ENCODE data around the gene NOL11.

DNA sequence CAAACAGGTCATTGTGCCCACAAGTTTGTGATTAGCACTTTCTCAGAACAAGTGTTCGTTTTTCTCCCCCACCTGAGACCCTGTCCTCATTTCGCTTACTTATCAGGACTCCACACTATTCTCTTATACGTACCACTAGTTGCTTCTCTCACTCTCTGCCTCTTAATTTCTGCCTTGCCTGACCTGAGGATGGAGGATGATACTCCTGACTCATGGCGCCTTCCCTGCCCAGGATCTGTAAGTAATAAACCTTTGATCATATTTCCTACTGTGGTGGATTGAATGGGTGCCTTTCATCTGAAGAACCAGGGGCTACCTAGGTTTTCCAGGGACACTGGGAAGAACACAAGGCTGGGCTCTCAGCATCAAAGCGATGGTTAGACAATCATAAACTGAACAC lies 67.8 kb downstream of the NOL11 start:
- no peak for TF ChIP-seq RFX5 (IDR thresholded peaks at IDR 0.05)
- TF ChIP-seq BHLHE40 (IDR thresholded peaks at IDR 0.05; ENCODE audit: low read depth, low read length): no peak
- no peak for TF ChIP-seq EP300 (IDR thresholded peaks at IDR 0.05)
- TF ChIP-seq, protein P1, sequence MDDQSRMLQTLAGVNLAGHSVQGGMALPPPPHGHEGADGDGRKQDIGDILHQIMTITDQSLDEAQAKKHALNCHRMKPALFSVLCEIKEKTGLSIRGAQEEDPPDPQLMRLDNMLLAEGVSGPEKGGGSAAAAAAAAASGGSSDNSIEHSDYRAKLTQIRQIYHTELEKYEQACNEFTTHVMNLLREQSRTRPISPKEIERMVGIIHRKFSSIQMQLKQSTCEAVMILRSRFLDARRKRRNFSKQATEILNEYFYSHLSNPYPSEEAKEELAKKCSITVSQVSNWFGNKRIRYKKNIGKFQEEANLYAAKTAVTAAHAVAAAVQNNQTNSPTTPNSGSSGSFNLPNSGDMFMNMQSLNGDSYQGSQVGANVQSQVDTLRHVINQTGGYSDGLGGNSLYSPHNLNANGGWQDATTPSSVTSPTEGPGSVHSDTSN (IDR thresholded peaks at IDR 0.05): no peak
- TF ChIP-seq, protein P2, sequence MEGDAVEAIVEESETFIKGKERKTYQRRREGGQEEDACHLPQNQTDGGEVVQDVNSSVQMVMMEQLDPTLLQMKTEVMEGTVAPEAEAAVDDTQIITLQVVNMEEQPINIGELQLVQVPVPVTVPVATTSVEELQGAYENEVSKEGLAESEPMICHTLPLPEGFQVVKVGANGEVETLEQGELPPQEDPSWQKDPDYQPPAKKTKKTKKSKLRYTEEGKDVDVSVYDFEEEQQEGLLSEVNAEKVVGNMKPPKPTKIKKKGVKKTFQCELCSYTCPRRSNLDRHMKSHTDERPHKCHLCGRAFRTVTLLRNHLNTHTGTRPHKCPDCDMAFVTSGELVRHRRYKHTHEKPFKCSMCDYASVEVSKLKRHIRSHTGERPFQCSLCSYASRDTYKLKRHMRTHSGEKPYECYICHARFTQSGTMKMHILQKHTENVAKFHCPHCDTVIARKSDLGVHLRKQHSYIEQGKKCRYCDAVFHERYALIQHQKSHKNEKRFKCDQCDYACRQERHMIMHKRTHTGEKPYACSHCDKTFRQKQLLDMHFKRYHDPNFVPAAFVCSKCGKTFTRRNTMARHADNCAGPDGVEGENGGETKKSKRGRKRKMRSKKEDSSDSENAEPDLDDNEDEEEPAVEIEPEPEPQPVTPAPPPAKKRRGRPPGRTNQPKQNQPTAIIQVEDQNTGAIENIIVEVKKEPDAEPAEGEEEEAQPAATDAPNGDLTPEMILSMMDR (IDR thresholded peaks at IDR 0.05): no peak
- no peak for TF ChIP-seq HEYL (CRISPR knock-in tag; IDR thresholded peaks at IDR 0.05)
- TF ChIP-seq CHD2 (IDR thresholded peaks at IDR 0.05; ENCODE audit: low read length, partially characterized antibody): no peak
- TF ChIP-seq, protein P3, sequence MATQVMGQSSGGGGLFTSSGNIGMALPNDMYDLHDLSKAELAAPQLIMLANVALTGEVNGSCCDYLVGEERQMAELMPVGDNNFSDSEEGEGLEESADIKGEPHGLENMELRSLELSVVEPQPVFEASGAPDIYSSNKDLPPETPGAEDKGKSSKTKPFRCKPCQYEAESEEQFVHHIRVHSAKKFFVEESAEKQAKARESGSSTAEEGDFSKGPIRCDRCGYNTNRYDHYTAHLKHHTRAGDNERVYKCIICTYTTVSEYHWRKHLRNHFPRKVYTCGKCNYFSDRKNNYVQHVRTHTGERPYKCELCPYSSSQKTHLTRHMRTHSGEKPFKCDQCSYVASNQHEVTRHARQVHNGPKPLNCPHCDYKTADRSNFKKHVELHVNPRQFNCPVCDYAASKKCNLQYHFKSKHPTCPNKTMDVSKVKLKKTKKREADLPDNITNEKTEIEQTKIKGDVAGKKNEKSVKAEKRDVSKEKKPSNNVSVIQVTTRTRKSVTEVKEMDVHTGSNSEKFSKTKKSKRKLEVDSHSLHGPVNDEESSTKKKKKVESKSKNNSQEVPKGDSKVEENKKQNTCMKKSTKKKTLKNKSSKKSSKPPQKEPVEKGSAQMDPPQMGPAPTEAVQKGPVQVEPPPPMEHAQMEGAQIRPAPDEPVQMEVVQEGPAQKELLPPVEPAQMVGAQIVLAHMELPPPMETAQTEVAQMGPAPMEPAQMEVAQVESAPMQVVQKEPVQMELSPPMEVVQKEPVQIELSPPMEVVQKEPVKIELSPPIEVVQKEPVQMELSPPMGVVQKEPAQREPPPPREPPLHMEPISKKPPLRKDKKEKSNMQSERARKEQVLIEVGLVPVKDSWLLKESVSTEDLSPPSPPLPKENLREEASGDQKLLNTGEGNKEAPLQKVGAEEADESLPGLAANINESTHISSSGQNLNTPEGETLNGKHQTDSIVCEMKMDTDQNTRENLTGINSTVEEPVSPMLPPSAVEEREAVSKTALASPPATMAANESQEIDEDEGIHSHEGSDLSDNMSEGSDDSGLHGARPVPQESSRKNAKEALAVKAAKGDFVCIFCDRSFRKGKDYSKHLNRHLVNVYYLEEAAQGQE (IDR thresholded peaks at IDR 0.05): no peak
- no peak for TF ChIP-seq KDM5A (IDR thresholded peaks at IDR 0.05)
